GM21576 (cell line): ENCODE data around the gene KRTAP12-2.

Experiments used
- ATAC-seq: cut with Tn5 transposase; IDR thresholded peaks from one replicate; pipeline ENCODE4 v1.9.1; 2021; ENCODE audit warnings: mild to moderate bottlenecking, moderate library complexity; ENCODE audit not compliant: unreplicated experiment

The KRTAP12-2 gene

GRCh38 chr21:44666401-44667320, at the start of gene KRTAP12-2:
KRTAP12-2 (minus strand) TSS chr21:44666927; CDS start chr21:44666886, 41 bp downstream.
- no peak for ATAC-seq

- no peak for ATAC-seq
Observed at GRCh38 chr21:44714905-44715304, 48.2 kb upstream of the KRTAP12-2 start.

- ATAC-seq: no peak
Observed at GRCh38 chr21:44713846-44714245, 47.1 kb upstream of the KRTAP12-2 start.

- ATAC-seq: no peak
Observed at GRCh38 chr21:44713130-44713529, 46.4 kb upstream of the KRTAP12-2 start.

GRCh38 chr21:44712203-44713028, 45.7 kb upstream of the KRTAP12-2 start:
- no peak for ATAC-seq

- ATAC-seq: no peak
Observed at GRCh38 chr21:44711327-44712202, 44.8 kb upstream of the KRTAP12-2 start, which contains the start of gene TSPEAR. TSPEAR (minus strand) TSS chr21:44711572; CDS start chr21:44711514, 58 bp downstream.

- no peak for ATAC-seq
Observed at GRCh38 chr21:44710756-44711326, 44.1 kb upstream of the KRTAP12-2 start.

- no peak for ATAC-seq
Observed at GRCh38 chr21:44710294-44710665, 43.6 kb upstream of the KRTAP12-2 start.

- no peak for ATAC-seq
Observed at GRCh38 chr21:44709426-44710293, 42.9 kb upstream of the KRTAP12-2 start.

- ATAC-seq: no peak
Observed at GRCh38 chr21:44708866-44709425, 42.2 kb upstream of the KRTAP12-2 start.

GRCh38 chr21:44708213-44708865, 41.6 kb upstream of the KRTAP12-2 start:
- no peak for ATAC-seq

- ATAC-seq: no peak
Observed at GRCh38 chr21:44706706-44707581, 40.2 kb upstream of the KRTAP12-2 start.

GRCh38 chr21:44706026-44706705, 39.4 kb upstream of the KRTAP12-2 start:
- no peak for ATAC-seq

- ATAC-seq: no peak
Observed at GRCh38 chr21:44704636-44705001, 37.9 kb upstream of the KRTAP12-2 start.

GRCh38 chr21:44703731-44704635, 37.3 kb upstream of the KRTAP12-2 start:
- no peak for ATAC-seq
